Lower leg skin (tissue), 4 donors: Measurements from ENCODE around the gene JAK1. TPM values are rescaled to one million over a fixed set of nuclear protein-coding genes. Genes with fewer than 3 reads are reported as not detected.

Source experiments
- DNase-seq, 2 donors: peaks; one replicate each; pipeline ENCODE4 v3.0.0-alpha.2; 2019; ENCODE audit warnings: low spot score in 2 of 2
- H3K4me3 ChIP-seq: fragments of 200-600 bp; sonication (generic); 2 replicates; pipeline ENCODE4 v1.5.1; 2017; ENCODE audit warnings: mild to moderate bottlenecking, low read depth; ENCODE audit not compliant: poor library complexity, severe bottlenecking
- POLR2A ChIP-seq, 2 donors: fragments of 450-650 bp; IDR thresholded peaks; one replicate each; pipeline ENCODE4 v1.6.1; 2016 to 2017; ENCODE audit warnings: antibody characterized with exemption in 2 of 2, mild to moderate bottlenecking in 1 of 2, moderate library complexity in 1 of 2
- WGBS, 2 donors: methylation state at CpG; one replicate each; pipeline ENCODE4 v1.1.5; 2018; 5-methylcytosine and 5-hydroxymethylcytosine counted together
- intact Hi-C: fragments of 100-400 bp; cut with DNase I; formaldehyde crosslinking; loops from one replicate; pipeline ENCODE4 v1.15.0; 2023; ENCODE audit warnings: low total_unique reads
- total RNA-seq, 4 donors: library from RNA; depleted of rRNA; stranded (reverse); fragments of >200 nt; gene quantifications; one replicate each; pipeline ENCODE4 v1.1.0, GENCODE V29; 2016
- TF ChIP-seq, protein P1 (sequence below), 3 donors: fragments of 450-650 bp; IDR thresholded peaks; one replicate each; pipeline ENCODE4 v1.5.1; 2016; ENCODE audit warnings: antibody characterized with exemption in 3 of 3, mild to moderate bottlenecking in 3 of 3, moderate library complexity in 2 of 3

Gene JAK1
- total RNA-seq, 4 donors from 2014 or later = 97.1 to 159 (median 129) TPM

DNA sequence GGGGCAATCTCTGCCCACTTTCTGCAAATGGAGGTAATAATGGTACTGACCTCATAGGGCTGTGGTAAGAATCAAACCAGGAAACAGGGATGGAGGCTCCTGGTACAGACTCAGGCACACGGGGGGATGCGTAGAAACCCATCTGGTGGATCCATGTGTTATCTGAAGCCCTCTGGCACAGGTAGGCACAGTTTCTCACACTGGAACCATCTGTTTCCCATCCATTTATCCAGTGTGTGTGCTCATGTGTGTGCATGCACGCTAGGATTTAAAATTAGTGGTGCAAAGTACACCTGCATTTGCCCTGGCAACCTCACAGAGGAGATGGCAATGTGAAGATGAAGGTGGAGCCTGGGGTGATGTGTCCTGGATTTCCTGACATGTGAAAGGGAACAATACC, 118.2 kb downstream of the JAK1 start:
- WGBS, 2 donors = 93 to 100% methylated on average over 3 of the region's 3 CpGs
- no peak for DNase-seq
- TF ChIP-seq, protein P1, sequence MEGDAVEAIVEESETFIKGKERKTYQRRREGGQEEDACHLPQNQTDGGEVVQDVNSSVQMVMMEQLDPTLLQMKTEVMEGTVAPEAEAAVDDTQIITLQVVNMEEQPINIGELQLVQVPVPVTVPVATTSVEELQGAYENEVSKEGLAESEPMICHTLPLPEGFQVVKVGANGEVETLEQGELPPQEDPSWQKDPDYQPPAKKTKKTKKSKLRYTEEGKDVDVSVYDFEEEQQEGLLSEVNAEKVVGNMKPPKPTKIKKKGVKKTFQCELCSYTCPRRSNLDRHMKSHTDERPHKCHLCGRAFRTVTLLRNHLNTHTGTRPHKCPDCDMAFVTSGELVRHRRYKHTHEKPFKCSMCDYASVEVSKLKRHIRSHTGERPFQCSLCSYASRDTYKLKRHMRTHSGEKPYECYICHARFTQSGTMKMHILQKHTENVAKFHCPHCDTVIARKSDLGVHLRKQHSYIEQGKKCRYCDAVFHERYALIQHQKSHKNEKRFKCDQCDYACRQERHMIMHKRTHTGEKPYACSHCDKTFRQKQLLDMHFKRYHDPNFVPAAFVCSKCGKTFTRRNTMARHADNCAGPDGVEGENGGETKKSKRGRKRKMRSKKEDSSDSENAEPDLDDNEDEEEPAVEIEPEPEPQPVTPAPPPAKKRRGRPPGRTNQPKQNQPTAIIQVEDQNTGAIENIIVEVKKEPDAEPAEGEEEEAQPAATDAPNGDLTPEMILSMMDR (IDR thresholded peaks at IDR 0.05) = no peak
- no peak for TF ChIP-seq POLR2A (IDR thresholded peaks at IDR 0.05)
- no peak overlapping the region for H3K4me3 ChIP-seq
- intact Hi-C loops = no loop called here

GRCh38 chr1:64847666-64848065, 118.7 kb downstream of the JAK1 start:
- WGBS, 2 donors = 75 to 88% methylated on average over 4 of the region's 4 CpGs
- intact Hi-C loops = no loop called here
- no peak for TF ChIP-seq POLR2A (IDR thresholded peaks at IDR 0.05)
- TF ChIP-seq, protein P1 (IDR thresholded peaks at IDR 0.05) = no peak
- DNase-seq = peak in 1 of 2 donors; percentile 64
- no peak overlapping the region for H3K4me3 ChIP-seq

DNA sequence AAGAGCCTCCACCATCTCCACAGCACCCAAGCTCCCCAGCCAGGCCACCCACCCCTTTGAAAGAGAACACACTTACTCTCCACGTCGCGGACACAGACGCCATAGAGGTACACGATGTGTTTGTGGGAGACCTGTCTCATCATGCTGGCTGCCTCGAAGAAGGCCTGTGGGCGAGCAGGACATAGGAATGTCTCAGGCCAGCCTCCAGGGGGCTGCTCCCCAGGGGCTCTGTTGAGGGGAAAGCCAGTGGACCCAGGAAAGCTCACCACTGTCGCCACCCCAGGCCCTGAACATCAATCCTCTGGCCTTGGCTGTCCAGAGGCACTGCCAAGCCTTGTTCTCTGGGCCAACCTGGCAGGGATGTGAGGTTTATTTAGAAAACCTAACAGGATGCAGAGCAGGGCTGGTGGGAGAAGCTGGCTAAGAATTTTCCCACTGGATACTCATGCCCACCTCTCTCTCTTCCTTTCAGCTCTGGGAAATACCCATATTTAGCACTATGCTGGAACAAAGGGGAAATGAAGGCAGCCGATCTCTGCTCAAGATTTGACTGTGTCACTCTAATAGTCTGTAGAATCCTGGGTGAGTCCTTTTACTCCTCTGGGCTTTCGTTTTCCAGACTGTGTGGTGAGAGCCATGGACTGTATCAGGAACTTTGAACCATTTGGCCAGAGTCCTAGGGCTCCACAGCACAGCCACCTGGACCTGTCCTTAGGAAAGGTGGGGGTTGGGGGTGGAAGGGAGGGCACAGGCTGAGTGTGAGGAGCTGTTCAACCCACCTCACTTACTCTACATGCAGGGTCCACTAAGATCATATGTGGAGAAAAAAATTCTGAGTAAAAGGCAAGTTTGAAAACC, 119.5 kb downstream of the JAK1 start:
- TF ChIP-seq POLR2A (IDR thresholded peaks at IDR 0.05) = no peak
- TF ChIP-seq, protein P1 (IDR thresholded peaks at IDR 0.05) = no peak
- 87 to 91% methylated on average over 10 of the region's 10 CpGs for WGBS, 2 donors
- DNase-seq = peak in 1 of 2 donors; percentile 80
- H3K4me3 ChIP-seq = no peak overlapping the region
- intact Hi-C loops = no loop called here

- H3K4me3 ChIP-seq = no peak overlapping the region
- intact Hi-C loops = no loop called here
- peak in 1 of 2 donors; percentile 63 for DNase-seq
- TF ChIP-seq, protein P1 (IDR thresholded peaks at IDR 0.05) = no peak
- no peak for TF ChIP-seq POLR2A (IDR thresholded peaks at IDR 0.05)
- WGBS, 2 donors = 88 to 90% methylated on average over 13 of the region's 13 CpGs
These were observed 120.4 kb downstream of the JAK1 start for GRCh38 chr1:64845831-64846425.

GRCh38 chr1:64844609-64845008, 121.7 kb downstream of the JAK1 start:
- TF ChIP-seq POLR2A (IDR thresholded peaks at IDR 0.05) = no peak
- TF ChIP-seq, protein P1 (IDR thresholded peaks at IDR 0.05) = no peak
- intact Hi-C loops = no loop called here
- 93% methylated on average over 7 of the region's 7 CpGs for WGBS, 2 donors
- DNase-seq = peak in 1 of 2 donors; percentile 70
- no peak overlapping the region for H3K4me3 ChIP-seq
